ENCODE data around the gene SOD2.

DNA sequence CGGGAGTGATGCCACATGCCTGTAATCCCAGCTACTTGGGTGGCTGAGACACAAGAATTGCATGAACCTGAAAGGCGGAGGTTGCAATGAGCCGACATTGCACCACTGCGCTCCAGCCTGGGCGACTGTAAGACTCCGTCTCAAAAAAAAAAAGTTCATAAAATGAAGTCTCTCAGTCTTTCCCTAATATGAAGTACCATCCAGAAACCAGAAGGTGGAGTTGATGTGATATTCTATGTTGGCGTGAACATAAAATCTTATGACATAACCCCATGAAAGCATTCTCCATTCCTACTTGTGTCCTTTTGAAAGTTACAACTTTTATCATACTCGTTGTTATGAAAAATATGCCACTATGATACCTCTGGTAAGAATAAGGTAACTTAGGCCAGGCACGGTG lies 5.7 kb downstream of the SOD2 start:
- TF ChIP-seq, protein P1, sequence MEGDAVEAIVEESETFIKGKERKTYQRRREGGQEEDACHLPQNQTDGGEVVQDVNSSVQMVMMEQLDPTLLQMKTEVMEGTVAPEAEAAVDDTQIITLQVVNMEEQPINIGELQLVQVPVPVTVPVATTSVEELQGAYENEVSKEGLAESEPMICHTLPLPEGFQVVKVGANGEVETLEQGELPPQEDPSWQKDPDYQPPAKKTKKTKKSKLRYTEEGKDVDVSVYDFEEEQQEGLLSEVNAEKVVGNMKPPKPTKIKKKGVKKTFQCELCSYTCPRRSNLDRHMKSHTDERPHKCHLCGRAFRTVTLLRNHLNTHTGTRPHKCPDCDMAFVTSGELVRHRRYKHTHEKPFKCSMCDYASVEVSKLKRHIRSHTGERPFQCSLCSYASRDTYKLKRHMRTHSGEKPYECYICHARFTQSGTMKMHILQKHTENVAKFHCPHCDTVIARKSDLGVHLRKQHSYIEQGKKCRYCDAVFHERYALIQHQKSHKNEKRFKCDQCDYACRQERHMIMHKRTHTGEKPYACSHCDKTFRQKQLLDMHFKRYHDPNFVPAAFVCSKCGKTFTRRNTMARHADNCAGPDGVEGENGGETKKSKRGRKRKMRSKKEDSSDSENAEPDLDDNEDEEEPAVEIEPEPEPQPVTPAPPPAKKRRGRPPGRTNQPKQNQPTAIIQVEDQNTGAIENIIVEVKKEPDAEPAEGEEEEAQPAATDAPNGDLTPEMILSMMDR (IDR thresholded peaks at IDR 0.05; ENCODE audit: low read depth, low read length), result no peak
- no peak for TF ChIP-seq EZH2phosphoT487 (IDR thresholded peaks at IDR 0.05; ENCODE audit: low read depth)
